DOHH2 (cell line): Measurements from ENCODE around the gene ABCC8.

ENCODE experiments used
- EZH2phosphoT487 ChIP-seq: fragments of 200-600 bp; sonication (generic); IDR thresholded peaks from 2 replicates; pipeline ENCODE4 v1.6.1; 2017; ENCODE audit warnings: borderline replicate concordance, mild to moderate bottlenecking, antibody characterized with exemption, low read length, moderate library complexity, mixed read lengths
- TF ChIP-seq, protein P1 (sequence below): fragments of 200-600 bp; sonication (generic); IDR thresholded peaks from one replicate; pipeline ENCODE4 v1.5.1; 2014; ENCODE audit warnings: antibody characterized with exemption, mild to moderate bottlenecking, low read depth, low read length; ENCODE audit not compliant: poor library complexity, severe bottlenecking

DNA sequence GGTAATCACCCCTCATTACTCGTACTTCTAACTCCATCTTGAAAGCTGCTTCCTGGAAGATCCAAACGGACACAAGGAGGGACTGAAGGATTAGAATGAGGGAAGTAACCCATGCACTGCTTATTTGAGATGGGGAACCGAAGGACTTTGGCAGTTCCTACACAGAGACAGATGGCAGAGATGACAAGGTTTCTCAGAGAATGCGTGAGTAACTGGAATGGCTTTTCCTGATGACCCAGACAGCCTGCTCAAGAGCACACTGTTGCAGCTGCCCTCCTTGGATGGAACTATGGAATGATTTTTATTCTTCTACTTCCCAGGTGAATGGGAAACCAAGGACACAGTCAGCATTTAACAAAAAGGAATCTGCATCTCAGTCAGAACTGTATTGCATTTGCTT lies 95.5 kb downstream of the ABCC8 start:
- TF ChIP-seq EZH2phosphoT487, result no peak
- TF ChIP-seq, protein P1, sequence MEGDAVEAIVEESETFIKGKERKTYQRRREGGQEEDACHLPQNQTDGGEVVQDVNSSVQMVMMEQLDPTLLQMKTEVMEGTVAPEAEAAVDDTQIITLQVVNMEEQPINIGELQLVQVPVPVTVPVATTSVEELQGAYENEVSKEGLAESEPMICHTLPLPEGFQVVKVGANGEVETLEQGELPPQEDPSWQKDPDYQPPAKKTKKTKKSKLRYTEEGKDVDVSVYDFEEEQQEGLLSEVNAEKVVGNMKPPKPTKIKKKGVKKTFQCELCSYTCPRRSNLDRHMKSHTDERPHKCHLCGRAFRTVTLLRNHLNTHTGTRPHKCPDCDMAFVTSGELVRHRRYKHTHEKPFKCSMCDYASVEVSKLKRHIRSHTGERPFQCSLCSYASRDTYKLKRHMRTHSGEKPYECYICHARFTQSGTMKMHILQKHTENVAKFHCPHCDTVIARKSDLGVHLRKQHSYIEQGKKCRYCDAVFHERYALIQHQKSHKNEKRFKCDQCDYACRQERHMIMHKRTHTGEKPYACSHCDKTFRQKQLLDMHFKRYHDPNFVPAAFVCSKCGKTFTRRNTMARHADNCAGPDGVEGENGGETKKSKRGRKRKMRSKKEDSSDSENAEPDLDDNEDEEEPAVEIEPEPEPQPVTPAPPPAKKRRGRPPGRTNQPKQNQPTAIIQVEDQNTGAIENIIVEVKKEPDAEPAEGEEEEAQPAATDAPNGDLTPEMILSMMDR, result no peak
